HuH-7 (cell line): ENCODE data around the gene TMEM232.
"Not testable (repeated sequence)": the region's sequence is repeated elsewhere in the genome, so short reads cannot be mapped to it uniquely, and the experiment has no call there.

Experiments
- DNase-seq: peaks from one replicate; pipeline ENCODE4 v3.0.0; 2011; ENCODE audit warnings: low spot score

TMEM232 gene

GRCh38 chr5:110726249-110727024 lies at the start of gene TMEM232:
TMEM232 (minus strand) TSS chr5:110726671; CDS start chr5:110667352, 59,319 bp downstream.
- peak; percentile 62 for DNase-seq

GRCh38 chr5:110770286-110770685 lies 43.8 kb upstream of the TMEM232 start:
- no peak for DNase-seq

GRCh38 chr5:110769000-110769681 lies 42.7 kb upstream of the TMEM232 start:
- no peak for DNase-seq

GRCh38 chr5:110768138-110768860 lies 41.8 kb upstream of the TMEM232 start:
- no peak for DNase-seq

- DNase-seq, result no peak
Measured at GRCh38 chr5:110760158-110760557, 33.7 kb upstream of the TMEM232 start.

GRCh38 chr5:110757118-110757729 lies 30.8 kb upstream of the TMEM232 start:
- no peak for DNase-seq

- no peak for DNase-seq
Measured at GRCh38 chr5:110754181-110754580, 27.7 kb upstream of the TMEM232 start.

GRCh38 chr5:110753600-110753999 lies 27.1 kb upstream of the TMEM232 start:
- DNase-seq, result no peak

- DNase-seq, result no peak
Measured at GRCh38 chr5:110752953-110753352, 26.5 kb upstream of the TMEM232 start.

GRCh38 chr5:110751902-110752762 lies 25.7 kb upstream of the TMEM232 start:
- no peak for DNase-seq

GRCh38 chr5:110738812-110739651 lies 12.6 kb upstream of the TMEM232 start, which contains the start of gene SLC25A46:
SLC25A46 (plus strand) TSS chr5:110739007; CDS start chr5:110739120, 113 bp downstream.
- DNase-seq, result peak; percentile 65

- peak; percentile 54 for DNase-seq
Measured at GRCh38 chr5:110738503-110738811, 12.0 kb upstream of the TMEM232 start.

- DNase-seq, result no peak
Measured at GRCh38 chr5:110736753-110737152, 10.3 kb upstream of the TMEM232 start.

- DNase-seq, result no peak
Measured at GRCh38 chr5:110735556-110735955, 9.1 kb upstream of the TMEM232 start.

- DNase-seq, result no peak
Measured at GRCh38 chr5:110734101-110734500, 7.6 kb upstream of the TMEM232 start.

- not testable (repeated sequence) for DNase-seq
Measured at GRCh38 chr5:110731499-110731898, 5.0 kb upstream of the TMEM232 start.

GRCh38 chr5:110727025-110727314 lies 499 bp upstream of the TMEM232 start:
- DNase-seq, result no peak

GRCh38 chr5:110718311-110718710 lies 8.2 kb downstream of the TMEM232 start:
- no peak for DNase-seq

GRCh38 chr5:110716247-110717245 lies 9.9 kb downstream of the TMEM232 start:
- DNase-seq, result no peak
